GM19328 (cell line): ENCODE results near the gene FAM219A.

Experiments used
- ATAC-seq: cut with Tn5 transposase; IDR thresholded peaks from one replicate; pipeline ENCODE4 v1.9.1; 2021; ENCODE audit warnings: mild to moderate bottlenecking, moderate library complexity; ENCODE audit not compliant: unreplicated experiment

Gene FAM219A

DNA sequence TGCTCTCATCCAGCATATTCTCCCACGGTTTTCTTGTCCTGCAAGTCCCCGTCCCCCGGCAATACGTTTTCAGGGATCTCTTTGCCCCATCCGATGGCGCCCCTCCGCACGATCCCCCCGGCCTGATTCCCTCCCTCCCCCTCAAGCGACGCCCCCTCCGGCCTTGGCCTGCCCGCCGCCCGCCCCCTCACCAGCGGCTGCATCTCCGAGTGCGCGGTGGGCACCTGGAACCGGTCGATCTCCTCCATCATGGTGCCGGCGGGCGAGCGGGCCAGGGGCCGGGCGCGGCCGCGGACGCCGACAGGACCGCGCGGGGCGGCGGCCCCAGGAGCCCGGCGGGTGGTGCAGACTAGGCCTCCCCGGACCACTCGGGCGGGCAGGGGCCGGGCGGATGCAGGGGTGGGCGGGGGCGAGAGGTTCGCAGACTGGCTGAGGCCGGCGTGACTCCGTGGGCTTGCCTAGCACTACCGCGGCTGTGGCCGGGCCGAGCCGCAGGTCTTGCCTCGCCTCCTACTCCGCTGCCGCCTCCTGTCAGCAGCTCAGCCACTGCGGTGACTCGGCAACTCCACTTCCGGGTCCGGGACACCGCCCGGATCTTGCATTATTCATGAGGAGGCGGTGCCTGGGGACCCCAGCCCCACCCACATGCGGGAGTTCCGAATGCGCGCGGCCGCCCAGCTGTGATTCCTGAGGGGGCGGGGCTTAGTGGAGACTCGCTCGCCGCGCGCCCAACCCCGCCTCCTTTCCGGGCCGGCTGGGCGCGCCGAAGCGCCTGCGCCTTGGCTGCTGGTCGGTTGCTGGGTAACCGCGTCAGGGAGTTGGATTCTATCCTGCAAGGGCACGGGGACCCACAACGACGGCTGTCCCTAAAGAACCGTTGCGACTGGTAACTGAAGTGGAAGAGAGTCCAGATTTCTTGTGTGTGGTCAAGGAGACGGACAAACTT is at the start of gene FAM219A, which contains the start of gene DNAI1:
Gene FAM219A (minus strand): TSS at position 558 of the 946 bp plus-strand sequence. CDS start 307 bp downstream, at position 251.
Gene DNAI1 (plus strand): TSS at position 793 of the 946 bp plus-strand sequence. CDS start 201 bp downstream, outside the sequence.
- ATAC-seq, result peak; percentile 99

- no peak for ATAC-seq
Observed at GRCh38 chr9:34507966-34508365, 49.6 kb upstream of the FAM219A start.

GRCh38 chr9:34507556-34507955 is 49.2 kb upstream of the FAM219A start:
- ATAC-seq, result no peak

- no peak for ATAC-seq
Observed at GRCh38 chr9:34506623-34507022, 48.3 kb upstream of the FAM219A start.

GRCh38 chr9:34505370-34506120 is 47.2 kb upstream of the FAM219A start:
- no peak for ATAC-seq

DNA sequence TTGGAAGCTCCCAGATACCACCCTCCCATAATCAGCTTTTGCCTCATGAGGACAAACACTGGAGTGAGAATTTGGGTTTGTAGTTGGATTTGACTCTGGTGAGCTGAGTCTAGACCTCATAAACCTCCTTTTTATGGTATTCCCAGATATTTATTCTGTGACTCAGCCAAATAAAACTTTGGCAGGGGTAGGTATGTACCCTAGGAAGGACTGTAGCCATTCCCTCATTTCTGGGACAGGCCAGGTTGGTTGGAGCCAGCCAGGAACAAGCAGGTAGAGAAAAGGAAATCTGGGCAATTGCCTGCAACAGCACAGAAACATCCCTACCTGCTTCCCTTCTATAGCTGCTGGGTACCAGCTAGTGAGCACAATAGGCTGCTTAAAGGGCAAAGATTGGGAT is 45.0 kb upstream of the FAM219A start:
- ATAC-seq, result no peak

- ATAC-seq, result no peak
Observed at GRCh38 chr9:34502891-34503290, 44.5 kb upstream of the FAM219A start.

DNA sequence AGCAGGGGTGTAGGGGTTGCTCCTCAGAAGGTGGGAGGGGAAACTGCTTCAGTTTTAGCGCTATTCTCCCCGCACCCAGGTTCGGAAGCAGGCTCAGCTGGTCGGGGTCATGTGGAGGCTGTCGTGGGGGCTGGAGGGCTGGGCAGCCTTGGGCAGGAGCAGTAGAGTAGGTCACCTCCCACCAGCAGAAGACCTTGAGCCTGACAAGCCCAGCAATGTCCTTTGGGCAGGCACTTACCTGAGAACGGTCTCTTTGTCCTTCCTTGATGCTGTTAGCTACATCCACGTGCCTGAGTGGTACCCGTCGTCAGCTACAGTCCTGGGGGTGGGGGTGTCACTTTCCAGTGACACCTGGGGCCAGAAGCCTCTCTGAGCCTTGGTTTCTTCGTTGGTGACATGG is 44.1 kb upstream of the FAM219A start:
- no peak for ATAC-seq

- no peak for ATAC-seq
Observed at GRCh38 chr9:34501889-34502425, 43.6 kb upstream of the FAM219A start.

DNA sequence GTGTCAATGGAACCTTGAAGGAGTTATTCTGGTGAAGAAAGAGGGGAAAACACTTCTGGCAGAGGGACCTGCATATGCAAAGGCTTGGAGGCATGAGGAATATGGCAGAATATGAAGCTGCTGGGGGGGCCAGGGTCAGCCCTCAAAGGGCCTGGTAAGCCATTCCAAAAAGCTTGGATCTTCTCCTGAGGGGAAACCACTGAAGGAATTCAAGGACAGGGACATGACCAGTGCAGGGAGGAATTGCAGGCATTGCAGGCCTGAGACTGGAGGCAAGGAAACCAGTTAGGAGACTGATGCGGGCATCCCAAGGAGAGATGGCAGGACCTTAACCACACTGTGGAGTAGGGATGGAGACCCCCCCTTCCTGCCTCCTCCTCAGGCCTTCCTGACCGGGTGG is 43.0 kb upstream of the FAM219A start:
- ATAC-seq, result no peak

DNA sequence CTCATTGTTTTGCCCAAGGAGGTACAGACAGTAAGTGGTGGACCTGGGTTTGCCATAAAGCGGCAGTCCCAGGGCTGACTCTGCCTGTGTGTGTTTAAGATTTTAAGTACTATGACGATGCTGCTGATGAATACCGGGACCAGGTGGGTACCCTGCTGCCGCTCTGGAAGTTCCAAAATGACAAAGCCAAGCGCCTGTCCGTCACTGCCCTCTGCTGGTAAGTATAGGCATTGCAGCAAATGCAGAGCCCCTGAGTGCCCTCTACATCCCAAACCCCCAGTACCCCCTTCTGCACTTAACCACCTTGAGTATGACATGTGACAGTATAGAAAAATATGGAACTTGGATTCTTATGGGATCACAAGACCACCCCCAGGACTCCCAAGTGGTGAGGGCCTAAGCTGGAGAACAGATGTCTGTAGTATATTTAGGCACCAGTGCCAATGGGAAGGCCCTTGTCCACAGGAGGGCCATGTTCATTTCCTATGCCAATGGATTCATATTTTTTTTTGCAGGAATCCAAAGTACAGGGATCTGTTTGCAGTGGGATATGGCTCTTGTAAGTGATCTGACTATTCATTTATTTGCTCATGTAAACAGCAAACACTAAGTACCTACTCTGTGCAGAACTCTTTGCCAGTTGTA is 42.4 kb upstream of the FAM219A start:
- no peak for ATAC-seq

DNA sequence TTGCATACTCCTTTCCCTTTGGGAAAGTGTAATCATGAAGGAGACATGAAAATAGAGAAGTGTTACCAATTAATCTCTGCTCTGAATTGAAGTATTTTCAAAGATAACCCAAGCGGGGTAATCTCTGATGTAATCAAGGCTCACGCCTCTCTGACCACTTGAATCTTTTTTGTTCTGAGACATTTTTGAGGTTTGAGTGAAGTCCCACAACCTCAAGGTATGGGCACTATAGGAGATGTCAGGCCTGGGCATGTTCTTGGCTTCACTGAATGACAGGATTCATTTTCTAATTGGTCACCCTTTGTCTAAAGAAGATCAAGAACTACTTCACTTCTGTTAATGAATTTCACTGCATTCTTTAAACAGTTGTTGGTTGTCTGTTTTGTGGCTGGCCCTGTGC is 40.7 kb upstream of the FAM219A start:
- ATAC-seq, result no peak

DNA sequence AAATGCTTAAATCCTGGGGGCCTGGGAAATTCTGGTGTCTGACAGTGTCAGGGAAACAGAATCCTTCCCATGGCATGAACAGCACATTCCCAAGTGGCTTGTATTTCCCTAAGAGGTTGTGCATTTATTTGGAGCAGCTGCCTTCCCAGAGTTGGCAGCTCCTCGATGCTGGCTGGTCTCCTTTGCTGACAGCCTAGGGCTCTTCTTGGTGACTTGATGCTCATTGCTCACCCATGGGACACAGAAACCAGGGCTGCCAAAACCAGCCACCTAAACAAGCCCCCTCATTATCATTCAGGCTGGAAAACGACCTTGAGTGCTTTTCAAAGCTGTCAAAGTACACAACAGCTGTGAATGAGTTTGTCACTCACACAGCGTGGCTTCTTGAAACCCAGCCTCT is 40.2 kb upstream of the FAM219A start:
- ATAC-seq, result no peak

GRCh38 chr9:34496149-34496712 is 37.9 kb upstream of the FAM219A start:
- no peak for ATAC-seq

GRCh38 chr9:34493972-34494535 is 35.7 kb upstream of the FAM219A start:
- ATAC-seq, result no peak

GRCh38 chr9:34492051-34492450 is 33.7 kb upstream of the FAM219A start:
- ATAC-seq, result no peak

- no peak for ATAC-seq
Observed at GRCh38 chr9:34491596-34491995, 33.2 kb upstream of the FAM219A start.

- ATAC-seq, result no peak
Observed at GRCh38 chr9:34490760-34491159, 32.4 kb upstream of the FAM219A start.

DNA sequence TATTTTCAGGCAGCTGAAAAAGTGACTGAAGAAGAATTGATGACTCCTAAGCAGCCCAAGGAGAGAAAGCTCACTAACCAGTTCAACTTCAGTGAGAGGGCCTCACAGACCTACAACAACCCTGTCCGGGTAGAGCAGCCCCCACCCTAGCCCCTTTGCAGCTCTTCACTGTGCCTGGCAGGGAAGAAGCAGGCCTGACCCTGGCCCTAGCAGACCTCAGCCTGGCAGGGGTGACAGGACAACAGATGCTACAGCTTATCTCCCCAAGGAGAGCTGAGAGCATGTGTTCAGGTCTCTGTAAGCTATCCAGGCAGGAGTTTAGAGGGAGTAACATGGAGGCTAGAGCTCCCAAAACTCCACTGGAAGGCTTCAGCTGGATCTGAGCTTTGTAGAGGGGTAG is 32.0 kb upstream of the FAM219A start:
- ATAC-seq, result no peak

- ATAC-seq, result no peak
Observed at GRCh38 chr9:34486572-34486971, 28.2 kb upstream of the FAM219A start.
